Retinal pigment epithelial cell (primary cell): ENCODE results near the gene TMEM163.
A peak's percentile ranks its signal among the peaks of the same experiment; 100 is the strongest.
"Not testable (repeated sequence)": the region's sequence is repeated elsewhere in the genome, so short reads cannot be mapped to it uniquely, and the experiment has no call there.

ENCODE experiments used
- DNase-seq: peaks from one replicate; pipeline ENCODE4 v3.0.0-alpha.2; 2010; ENCODE audit warnings: low read depth
- H3K4me3 ChIP-seq: 2 replicates; pipeline ENCODE4 v1.5.1; 2011; ENCODE audit warnings: mild to moderate bottlenecking, low read length, control low read depth, moderate library complexity
- CTCF ChIP-seq: conservative IDR thresholded peaks from 2 replicates; pipeline ENCODE4 v1.5.1; 2011; ENCODE audit warnings: low read depth, low read length, control low read depth, inconsistent platforms

The TMEM163 gene

GRCh38 chr2:134479696-134480330, 239.0 kb downstream of the TMEM163 start:
- DNase-seq, result no peak
- TF ChIP-seq CTCF, result no peak
- H3K4me3 ChIP-seq, result no peak overlapping the region

GRCh38 chr2:134476982-134477381, 241.8 kb downstream of the TMEM163 start:
- not testable (repeated sequence) for DNase-seq, H3K4me3 ChIP-seq

GRCh38 chr2:134470561-134471168, 248.1 kb downstream of the TMEM163 start:
- no peak for DNase-seq
- no peak for TF ChIP-seq CTCF
- H3K4me3 ChIP-seq, result no peak overlapping the region

GRCh38 chr2:134469516-134470115, 249.2 kb downstream of the TMEM163 start:
- no peak for TF ChIP-seq CTCF
- DNase-seq, result no peak
- H3K4me3 ChIP-seq, result no peak overlapping the region

- no peak for TF ChIP-seq CTCF
- H3K4me3 ChIP-seq, result no peak overlapping the region
- no peak for DNase-seq
These were observed 250.0 kb downstream of the TMEM163 start for GRCh38 chr2:134468776-134469175.

- H3K4me3 ChIP-seq, result no peak overlapping the region
- TF ChIP-seq CTCF, result no peak
- no peak for DNase-seq
These were observed 250.6 kb downstream of the TMEM163 start for GRCh38 chr2:134468164-134468563.

GRCh38 chr2:134466141-134466540, 252.7 kb downstream of the TMEM163 start:
- no peak overlapping the region for H3K4me3 ChIP-seq
- DNase-seq, result no peak
- peak; percentile 44 for TF ChIP-seq CTCF
